Activated CD4-positive, CD25-positive, alpha-beta regulatory T cell (primary cell): ENCODE measurements around the gene RNU1-2.
"Not testable (repeated sequence)": the region's sequence is repeated elsewhere in the genome, so short reads cannot be mapped to it uniquely, and the experiment has no call there.

Experiments
- DNase-seq, 4 experiments: peaks; one replicate each; lab custom pipeline; 2025; lab: John Stamatoyannopoulos, UW

The RNU1-2 gene

GRCh38 chr1:16907870-16908758 is 12.3 kb downstream of the RNU1-2 start:
- DNase-seq: no peak

DNA sequence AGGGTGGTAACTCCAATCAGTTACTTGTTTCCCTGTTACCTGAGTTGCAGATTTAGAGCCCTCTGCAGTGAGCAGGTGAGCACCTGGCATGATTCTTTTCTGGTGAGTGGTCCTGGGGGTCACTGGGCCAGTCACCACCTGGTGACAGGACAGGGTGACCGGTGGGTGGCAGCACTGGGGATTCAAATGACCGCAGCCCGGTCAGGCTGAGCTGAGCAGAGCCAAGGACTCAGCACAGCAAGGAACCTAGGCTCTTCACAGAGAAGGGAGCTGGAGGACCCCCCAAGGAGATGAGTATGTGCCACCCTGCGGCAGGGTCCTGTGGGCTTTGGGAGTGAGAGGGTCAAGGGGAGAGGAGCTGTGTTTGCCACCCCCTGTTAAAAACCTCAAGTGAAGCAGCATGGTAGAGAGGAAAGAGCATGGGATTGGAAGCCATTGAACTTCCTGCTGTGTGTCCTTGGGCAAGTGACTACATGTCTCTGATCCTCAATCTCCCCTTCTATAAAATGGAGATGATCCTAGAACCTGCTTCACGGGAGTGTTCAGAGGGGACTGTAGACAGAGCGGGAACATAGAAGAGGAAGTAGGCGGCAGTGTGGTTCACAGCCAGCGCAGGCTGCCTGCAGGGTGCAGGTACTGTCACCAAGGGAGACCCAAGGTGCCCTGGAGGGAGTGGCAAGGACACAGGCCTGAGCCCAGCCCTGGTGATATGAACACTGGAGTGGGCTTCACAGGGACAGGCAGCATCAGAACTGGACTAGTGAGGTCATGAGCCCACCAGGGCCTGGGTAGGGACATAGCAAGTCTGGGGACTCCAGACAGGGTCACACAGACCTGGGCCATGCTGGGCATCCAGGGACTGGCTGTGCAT is 16.3 kb downstream of the RNU1-2 start:
- not testable (repeated sequence) for DNase-seq

- DNase-seq: not testable (repeated sequence)
Observed at GRCh38 chr1:16912742-16913141, 17.0 kb downstream of the RNU1-2 start.

GRCh38 chr1:16913181-16913832 is 17.5 kb downstream of the RNU1-2 start:
- DNase-seq: no peak

DNA sequence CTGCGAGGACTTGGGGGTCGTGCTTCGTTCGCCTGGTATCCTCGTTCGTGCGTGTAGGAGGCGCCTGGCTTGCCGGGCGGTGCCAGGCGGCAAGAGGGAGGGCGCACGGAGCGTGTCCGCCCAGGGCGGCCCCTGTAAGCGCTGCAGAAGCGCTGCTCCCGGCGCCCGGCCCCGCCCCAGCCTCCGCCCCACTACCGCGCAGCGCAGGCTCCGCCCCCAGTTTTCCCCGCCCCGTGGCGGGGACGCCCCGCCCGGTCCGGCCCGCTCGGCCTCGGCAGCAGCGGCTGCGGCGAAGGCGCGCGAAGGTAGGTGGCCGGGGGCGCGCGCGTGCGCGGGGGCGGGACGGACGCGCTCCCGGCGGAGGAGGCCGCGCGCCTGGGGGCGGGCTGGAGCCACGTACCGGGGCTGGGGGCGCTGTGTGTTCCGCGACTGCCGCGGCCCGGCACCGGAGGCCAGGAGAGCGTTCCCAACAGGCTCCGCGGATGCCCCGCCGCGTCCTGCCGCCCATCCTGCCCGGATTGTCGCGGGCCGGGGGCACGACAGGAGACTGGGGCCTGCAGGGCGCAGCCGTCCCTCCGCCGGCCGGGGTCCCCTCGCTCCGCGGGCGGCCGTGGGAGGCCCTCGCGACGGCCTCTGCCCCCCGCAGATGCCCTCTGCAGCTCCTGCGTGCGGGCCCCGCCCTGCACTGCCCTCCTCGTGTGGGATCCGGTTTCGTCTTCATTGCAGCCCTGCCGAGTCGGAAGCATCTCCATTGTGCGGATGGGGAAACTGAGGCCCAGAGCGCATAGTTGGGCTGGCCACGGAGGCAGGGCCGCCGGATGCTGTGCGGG is 18.3 kb downstream of the RNU1-2 start:
- peak; percentile 93 to 98 (median 96) for DNase-seq

DNA sequence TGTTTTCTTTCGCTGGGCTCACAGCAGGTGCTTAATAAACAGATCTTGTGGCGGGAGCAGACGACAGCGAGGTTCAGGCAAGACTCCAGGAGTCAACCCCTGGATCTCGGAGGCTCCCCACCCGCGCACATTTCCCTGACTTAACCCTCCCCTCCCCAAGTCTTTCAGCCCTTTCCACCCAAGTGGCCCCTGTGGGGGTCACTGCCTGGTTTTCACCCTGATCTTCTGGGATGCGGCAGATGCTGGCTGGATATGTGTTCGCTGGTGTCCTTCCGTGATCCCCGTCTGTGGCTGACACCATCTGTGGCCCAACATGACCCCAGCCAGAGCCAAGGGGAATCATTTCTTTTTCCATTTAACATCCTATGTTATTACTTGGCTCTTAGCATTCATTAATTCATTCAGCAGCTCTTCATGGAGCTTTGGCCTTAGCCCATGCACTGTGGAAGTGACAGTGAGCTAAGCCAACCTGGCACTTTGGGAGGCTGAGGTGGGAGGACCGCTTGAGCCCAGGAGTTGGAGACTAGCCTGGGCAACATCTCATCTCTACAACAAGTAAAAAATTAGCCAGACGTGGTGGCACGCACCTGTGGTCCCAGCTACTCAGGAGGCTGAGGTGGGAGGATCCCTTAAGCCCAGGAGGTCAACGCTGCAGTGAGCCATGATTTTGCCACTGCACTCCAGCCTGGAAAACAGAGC is 19.3 kb downstream of the RNU1-2 start:
- DNase-seq: not testable (repeated sequence)

DNA sequence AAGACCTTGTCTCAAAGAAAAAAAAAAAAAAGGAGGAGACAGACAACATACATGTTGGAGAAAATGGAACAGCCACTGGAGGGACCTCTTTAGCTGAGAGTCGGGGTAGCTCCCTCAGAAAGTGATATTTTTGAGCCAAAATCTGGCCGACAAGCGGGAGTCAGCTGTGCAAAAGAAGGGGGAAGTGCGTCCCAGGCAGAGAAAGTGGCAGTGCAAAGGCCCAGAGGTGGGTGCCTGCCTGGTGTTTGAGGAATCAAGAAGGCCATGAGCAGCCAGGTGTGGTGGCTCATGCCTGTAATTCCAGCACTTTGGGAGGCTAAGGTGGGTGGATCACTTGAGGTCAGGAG is 19.8 kb downstream of the RNU1-2 start:
- DNase-seq: no peak

DNA sequence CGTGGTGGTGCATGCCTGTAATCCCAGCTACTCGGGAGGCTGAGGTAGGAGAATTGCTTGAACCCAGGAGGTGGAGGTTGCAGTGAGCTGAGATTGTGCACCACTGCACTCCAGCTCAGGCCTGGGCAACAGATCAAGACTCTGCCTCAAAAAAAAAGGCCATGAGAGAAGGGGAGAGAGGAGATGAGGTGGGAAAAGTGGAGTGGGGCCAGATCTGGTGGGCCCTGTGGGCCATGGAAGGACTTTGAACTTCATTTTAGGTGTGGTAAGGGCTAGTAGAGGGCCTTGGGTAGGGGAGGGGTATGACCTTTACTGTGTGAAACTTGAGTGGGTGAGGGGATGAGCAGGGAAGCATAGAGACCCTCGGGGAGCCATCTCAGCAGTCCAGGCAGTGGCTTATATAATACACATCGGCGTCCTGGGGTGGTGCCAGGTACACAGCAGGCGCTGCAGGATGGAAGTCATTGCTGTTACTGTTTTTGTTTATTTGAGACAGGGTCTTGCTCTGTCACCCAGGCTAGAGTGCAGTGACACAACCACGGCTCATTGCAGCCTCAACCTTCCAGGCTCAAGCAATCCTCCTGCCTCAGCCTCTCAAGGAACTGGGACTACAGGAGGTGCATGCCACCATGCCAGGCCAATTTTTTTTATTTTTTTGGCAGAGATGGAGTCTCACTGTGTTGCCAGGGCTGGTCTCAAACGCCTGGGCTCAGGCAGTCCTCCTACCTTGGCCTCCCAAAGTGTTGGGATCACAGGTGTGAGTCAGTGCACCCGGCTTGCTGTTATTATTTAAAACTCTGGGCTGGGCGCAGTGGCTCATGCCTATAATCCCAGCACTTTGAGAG is 20.5 kb downstream of the RNU1-2 start:
- DNase-seq: not testable (repeated sequence)

DNA sequence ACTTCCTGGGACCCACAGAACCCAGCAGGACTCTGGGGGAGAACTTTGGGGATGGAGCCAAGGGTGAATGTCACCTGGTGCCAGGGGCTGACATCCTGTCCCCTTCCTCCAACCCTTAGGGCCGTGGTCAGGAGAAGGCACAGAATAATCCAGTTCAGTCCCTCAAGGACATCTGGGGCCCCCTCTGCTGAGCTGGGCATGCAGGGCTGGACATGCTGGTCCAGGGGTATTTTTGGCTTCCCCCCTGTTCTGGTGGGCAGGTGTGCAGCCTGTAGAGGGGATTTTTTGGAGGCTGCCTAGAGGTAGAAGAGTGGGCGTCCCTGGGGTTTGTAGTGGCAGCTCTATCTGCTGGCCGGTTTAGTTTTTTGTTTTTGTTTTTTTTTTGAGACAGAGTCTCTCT is 22.6 kb downstream of the RNU1-2 start:
- DNase-seq: no peak

- not testable (repeated sequence) for DNase-seq
Observed at GRCh38 chr1:16918936-16919665, 23.3 kb downstream of the RNU1-2 start.

- DNase-seq: no peak
Observed at GRCh38 chr1:16920951-16921350, 25.2 kb downstream of the RNU1-2 start.

GRCh38 chr1:16921391-16922185 is 25.8 kb downstream of the RNU1-2 start, which contains the start of gene CROCC:
TSS of gene CROCC (plus strand) at chr1:16921931. CDS start at chr1:16922019, 88 bp downstream.
- DNase-seq: peak in 2 of 4 experiments; percentile 19

GRCh38 chr1:16922466-16922865 is 26.7 kb downstream of the RNU1-2 start:
- no peak for DNase-seq

DNA sequence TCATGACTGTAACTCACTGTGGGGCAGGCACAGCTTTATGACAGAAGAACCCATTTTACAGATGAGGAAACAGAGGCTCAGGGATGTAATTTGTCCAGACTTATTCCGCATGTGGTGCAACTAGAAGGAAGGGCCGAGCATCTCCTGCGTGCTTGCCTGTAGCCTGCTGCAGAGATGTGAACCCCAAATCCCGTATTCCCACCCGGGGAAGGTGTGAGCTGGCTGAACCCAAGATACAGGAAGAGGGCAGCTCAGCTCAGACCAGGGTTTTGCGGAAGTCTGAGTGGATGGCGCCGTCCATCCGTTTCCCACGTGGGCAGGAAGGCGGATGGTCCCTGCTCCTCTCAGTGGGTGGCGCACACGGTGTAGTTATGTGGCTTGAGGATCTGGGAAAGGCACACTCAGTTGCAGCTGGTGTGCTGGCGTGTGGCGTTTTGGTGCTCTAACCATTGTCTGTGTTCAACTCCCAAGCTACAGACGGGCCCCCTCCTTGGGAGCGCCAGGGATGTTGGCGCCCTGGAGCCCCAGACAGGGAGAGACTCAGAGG is 27.2 kb downstream of the RNU1-2 start:
- DNase-seq: no peak

GRCh38 chr1:16924216-16924918 is 28.6 kb downstream of the RNU1-2 start:
- no peak for DNase-seq

- DNase-seq: no peak
Observed at GRCh38 chr1:16924919-16925477, 29.2 kb downstream of the RNU1-2 start.
